ENCODE results near the gene KCNAB2.

Gene KCNAB2

DNA sequence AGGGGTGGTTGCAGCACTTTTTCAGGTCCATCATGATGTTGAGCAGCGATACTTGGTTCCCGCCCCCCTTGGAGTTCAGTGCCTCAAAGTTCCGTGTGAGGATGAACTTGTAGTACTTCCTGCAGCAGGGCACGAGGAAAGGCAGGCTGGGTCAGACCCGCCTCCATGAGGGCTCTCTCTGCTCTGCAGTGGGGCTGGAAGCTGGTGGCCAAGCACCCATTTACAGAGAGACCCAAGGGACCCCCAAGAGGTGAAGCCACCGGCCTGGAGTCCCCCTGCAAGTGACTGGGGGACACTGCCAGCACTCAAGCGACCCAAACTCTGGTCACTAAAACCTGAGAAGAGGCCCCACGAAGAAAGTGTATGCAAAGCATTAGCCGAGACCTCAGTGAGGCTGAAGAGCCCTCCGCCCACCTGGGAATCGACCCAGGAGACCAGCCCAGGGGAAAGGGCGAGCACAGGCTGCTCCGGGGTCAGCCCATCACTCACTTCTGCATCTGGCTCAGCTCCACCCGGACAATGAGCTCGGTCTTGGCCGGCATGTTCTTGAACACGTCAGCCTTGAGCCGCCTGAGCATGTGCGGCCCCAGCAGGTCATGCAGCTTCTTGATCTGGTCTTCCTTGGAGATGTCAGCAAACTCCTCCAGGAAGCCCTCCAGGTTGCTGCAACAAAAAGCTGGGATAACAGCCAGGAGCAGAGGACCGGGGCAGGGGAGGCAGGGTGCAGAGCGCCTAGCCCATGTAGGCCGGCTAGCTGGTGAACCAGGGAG lies 89.2 kb downstream of the KCNAB2 start:
- no peak for DNase-seq

DNA sequence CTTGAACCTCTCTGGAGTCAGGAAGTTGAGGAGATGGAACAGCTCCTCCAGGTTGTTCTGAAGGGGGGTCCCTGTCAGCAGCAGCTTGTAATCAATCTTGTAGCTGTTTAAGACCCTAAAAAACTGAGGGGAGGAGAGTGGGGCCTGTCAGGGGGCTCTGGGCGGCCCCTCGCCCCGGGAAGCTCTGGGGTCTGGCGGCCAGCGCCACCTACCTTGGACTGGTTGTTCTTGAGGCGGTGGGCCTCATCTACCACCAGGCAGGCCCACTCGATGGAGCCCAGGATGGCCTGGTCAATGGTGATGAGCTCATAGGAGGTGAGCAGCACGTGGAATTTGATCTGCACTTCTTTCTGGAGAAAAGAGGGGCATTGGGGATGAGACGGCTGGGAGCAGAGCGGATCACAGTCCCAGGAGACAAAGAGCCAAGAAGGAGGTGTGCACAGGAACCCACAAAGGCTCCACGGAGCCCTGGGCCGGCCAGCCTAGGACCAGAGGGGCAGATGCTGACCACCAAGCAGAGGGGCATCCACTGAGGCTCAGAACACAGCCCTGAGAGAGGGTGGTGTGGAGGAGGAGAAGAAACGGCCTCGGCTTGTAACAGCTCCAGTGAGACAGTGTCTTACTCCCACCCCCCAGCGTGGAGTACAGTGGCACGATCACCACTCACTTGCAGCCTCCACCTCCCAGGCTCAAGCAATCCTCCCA lies 91.0 kb downstream of the KCNAB2 start:
- DNase-seq = no peak

DNA sequence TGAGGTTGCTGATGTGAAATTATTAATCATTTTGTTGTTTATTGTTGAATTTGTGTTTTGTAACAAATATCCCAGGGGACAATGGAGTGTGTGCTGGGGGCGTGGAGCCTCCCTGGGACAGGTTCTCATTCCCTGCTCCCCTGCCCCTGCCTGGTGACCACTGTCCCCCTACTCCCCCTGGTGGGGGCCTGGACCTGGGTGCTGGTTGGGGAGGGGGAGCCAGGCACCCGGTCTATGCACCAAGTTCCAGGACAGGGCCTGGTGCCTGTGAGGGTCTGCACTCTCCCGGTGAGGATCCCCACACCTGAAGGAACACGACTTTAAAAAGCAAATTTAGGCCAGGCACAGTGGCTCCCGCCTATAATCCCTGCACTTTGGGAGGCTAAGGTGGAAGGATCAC lies 92.1 kb downstream of the KCNAB2 start:
- DNase-seq = no peak

DNA sequence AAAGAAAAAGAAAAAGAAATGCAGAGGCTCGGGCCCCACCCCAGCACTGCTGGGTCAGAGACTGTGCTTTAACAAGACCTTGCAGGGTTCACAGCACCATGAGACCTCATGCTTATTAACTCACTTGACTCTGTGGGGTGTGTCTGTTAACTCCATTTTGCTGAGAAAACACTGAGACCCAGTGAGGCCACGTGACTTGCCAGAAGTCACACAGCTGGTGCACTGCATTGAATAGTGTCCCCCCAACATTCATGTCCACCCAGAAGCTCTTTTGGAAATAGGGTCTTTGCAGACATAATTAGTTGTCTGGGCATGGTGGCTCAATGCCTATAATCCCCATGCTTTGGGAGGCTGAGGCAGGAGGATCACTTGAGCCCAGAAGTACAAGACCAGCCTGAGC lies 94.7 kb downstream of the KCNAB2 start:
- DNase-seq = no peak

DNA sequence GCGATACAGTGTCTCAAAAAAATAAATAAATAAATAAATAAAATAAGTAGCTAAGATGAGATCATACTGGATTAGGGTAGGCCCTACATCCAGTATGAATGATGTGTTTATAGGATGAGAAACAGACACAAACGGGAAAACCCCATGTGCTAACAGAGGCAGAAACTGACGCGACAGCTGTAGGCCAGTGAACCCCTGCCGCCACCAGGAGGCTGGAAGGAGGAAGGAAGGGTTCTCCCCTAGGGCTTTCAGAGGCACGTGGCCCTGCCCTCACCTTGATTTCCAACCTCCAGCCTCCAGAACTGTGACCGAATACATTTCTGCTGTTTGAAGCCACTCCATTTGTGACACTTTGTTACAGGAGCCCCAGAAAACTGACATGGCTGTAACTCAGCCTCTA lies 95.9 kb downstream of the KCNAB2 start:
- DNase-seq = no peak

DNA sequence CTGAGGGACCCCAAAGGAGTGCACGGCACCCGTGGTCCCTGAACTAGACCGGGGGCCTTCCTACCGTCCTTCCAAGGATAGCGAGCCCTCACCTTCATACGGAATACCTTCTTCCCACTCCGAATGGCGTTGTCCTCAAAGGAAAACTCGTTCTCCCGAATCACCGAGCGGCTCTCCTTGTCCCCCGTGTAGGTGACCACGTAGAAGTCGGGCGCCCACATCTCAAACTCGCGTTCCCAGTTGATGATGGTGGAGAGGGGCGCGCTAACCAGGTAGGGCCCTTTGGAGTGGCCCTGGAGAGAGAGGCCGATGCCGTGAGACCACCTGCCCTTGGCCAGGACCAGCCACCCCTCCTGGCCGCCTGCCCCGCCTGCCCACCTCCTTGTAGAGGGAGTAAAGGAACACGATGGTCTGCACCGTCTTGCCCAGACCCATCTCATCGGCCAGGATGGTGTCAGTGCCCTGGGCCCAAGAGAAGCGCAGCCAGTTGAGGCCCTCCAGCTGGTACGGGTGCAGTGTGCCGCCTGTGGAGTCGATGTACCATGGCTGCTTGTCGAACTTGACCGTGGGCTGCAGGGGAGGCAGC lies 96.4 kb downstream of the KCNAB2 start:
- no peak for DNase-seq

DNA sequence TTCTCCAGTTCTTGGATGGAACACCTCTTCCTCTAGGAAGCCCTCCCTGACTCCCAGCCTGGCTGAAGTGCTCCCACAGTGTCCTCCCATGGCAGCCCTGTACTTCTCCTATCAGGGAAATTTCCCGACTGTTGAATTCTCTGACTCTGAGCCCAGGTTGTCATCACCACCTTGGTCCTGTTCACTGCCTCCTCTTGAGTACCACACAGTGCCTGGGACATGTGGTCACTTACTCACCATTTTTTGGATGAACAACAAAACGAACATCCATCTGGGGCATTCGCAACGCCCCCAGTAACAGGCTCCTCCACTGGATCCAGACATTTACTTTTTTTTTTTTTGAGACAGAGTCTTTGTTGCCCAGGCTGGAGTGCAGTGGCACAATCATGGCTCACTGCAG lies 97.0 kb downstream of the KCNAB2 start:
- DNase-seq = no peak

DNA sequence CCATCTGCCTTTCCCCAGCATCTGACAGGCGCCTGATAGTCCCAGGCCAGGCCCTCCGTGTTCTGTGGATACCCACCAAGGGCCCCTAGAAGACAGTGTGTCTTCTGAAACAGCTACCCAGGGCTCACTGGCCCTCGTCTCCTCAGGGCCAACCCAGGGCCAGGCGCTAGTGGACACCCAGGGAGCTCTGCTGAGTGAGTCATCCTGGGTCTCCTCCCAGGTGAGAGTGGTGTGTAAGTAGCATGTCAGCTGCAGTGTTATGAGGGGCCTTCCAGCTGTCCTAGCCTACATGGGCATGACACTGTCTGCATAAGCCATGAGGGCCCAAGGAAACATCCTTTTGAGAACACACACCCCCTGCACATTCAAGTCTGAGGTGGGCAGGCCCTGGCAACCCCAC lies 97.7 kb downstream of the KCNAB2 start:
- no peak for DNase-seq

DNA sequence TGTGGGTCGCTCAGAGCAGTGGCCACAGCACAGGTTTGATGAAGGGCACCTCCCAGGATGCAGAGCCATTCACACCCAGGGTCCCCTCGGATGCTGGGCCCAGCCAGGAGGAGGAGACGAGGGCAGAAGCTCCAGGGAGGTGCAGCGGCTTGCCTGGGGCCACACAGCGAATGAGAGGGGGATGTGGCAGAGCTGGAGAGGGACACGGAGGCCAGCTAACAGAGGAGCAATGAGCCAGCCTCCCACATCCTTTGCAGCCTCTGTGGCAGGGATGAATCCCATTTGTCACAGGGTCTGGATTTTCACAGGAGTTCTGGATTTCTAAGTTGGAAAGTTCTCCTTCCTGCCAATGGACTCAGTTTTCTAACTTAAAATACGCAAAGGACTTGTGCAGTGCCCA lies 98.5 kb downstream of the KCNAB2 start:
- no peak for DNase-seq

DNA sequence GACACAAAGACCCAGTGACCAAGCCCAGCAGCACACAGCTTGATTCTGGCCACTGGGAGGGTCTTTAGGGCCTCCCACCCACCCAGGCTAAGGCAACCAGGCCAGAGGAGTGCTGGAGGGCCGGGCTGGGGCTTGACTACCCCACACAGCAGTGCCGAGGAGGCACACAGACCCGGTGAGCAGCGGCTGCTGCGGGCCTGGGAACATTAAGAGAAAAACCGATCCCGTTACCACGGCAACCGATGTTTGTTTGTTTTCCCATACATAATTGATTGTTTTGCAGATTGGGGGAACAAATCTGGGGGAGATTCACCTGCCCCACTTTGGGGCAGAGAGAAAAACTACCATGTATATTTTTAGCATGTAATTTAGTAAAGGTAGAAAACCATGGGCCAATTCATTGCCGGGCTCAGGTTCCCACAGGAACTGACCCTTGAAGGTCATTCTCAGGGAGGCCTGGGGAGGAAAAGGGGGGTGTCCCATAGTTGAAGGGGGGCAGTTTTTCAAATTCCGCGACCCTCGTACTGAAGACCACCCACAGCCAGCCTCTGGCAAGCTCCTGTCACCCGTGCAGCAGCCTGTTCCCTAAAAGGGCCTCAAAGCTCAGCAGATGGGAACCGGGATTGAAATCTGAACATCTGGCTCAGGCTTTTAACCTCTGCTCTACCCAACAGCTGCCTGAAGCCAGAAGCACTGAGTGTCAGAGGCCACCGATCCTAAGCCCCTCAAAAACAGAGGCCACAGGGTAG lies 99.1 kb downstream of the KCNAB2 start:
- no peak for DNase-seq

DNA sequence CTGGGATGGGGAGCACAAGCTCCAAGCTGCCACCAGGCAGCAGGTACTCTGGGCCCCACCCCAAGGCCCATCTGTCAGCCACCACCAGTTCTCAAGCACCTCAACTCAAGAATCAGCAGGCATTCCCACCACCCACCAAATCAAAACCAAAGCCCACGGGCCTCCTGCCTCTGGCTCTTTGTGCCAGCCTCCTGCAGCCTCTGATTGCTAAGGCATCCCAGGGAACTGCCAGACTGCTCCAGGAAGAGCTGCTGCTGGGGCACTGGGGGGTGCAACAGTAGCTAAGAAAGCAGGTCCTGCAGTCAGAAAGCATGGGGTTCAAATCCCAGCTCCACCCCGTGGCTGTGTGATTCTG lies 99.7 kb downstream of the KCNAB2 start:
- peak; percentile 16 for DNase-seq

DNA sequence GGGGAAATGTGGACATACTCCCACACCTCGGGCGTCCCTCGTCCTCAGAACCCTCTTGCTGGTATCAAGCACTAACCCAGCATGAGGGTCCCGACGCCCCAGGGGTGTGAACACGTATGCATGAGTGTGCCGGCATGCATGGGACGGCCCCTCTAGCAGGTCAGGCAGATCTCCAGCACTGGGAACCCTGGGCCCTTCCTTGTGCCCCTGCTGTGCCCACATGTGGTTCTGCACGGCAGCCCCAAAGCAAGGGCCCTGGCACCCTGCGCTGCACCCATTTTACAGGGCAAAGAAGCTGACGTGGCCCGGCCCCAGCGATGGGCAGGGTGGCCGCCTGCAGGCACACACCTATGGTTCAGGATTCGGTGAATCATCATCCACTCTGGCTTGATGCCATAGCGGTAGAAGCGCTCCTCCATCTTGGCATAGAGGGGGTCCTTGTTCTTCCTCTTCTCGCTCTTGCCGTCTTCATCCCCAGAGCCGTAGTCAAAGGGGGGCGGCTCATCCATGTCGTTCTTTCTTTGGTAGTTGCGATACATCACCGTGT lies 100.2 kb downstream of the KCNAB2 start:
- no peak for DNase-seq

DNA sequence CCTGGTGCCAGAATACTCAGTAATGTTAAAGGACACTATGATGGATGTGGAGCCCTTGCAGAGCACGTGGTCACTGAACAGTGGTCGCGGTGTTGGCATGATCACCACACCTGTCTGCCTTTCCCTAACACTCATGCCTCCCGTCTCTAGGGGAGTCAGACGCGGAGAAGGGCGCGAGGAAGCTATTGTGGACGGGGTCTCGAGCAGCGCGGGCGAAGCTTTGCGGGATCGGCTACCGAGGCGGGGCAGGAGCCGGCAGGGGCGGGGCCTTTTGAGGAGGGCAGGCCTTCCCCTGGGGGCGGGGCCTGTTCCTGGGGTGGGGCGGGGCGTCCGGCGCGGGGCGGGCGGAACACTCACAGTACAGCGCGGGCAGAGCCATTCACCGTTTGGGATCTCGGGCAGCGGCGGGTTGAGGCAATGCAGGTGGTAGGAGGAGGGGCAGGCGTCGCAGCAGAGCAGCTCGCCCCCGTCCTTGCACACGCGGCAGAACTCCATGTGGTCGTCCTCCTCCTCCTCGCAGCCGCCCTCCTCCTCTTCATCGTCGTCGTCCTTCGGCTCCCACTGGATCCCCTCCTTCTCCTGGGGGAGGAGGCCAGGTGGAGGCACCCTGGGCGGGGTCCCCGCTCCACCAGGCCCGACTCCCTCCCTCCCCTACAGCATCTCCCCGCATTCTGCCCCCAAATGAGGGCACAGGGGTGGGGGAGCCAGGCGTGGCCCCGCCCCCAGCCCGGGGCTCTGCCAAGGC lies 103.0 kb downstream of the KCNAB2 start:
- DNase-seq = no peak

DNA sequence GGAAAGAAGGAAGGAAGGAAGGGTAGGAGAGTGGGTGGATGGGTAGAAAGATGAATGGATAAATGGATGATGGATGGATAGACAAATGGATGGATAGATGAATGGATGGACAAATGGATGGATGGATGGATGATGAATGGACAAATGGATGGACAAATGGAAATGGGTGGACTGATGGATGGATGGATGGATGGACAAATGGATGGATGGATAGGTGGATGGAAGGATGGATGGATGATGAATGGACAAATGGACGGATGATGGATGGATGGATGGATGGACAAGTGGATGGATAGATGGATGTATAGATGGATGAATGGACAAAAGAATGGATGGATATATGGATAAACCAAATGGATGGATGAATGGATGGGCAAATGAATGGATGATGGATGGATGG lies 103.9 kb downstream of the KCNAB2 start:
- no peak for DNase-seq

DNA sequence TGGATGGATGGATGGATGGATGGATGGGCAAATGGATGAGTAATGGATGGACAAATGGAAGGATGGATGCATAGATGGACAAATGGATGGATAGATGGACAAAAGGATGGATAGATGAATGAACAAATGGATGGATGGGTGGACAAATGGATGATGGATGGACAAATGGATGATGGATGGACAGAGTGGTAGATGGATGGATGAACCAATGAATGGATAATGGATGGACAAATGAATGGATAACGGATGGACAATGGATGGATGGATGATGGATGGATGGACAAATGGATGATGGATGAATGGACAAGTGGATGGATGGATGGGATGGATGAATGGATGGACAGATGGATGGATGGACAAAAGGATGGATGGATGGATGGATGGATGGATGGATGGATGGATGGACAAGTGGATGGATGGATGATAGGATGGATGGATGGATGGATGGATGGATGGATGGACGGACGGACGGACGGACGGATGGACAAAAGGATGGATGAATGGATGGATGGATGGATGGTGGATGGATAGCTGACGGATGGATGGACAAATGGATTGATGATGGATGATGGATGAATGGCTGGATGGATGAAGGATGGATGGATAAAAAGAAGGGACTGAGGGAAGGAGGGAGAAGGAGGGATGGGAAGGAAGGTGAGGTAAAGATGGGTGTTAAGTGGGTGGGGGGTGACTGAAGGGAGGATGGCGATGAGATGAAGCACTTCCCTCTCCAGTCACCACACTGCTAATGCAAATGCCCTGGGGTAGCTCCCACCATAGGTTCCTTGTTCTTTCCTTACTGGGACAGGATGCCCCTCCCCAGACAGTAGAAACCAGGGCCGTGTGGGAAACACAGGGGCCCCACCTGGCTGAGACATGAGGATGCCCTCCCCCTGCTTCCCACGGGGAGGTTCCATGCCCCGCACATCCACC lies 104.6 kb downstream of the KCNAB2 start:
- no peak for DNase-seq
